Lower leg skin (tissue), 3 donors: ENCODE measurements around the gene PEX10.

Experiments used
- CTCF ChIP-seq, 3 donors: fragments of 450-650 bp; IDR thresholded peaks; one replicate each; pipeline ENCODE4 v1.5.1; 2016; ENCODE audit warnings: antibody characterized with exemption in 3 of 3, mild to moderate bottlenecking in 3 of 3, moderate library complexity in 2 of 3
- POLR2A ChIP-seq, 2 donors: fragments of 450-650 bp; IDR thresholded peaks; one replicate each; pipeline ENCODE4 v1.6.1; 2016 to 2017; ENCODE audit warnings: antibody characterized with exemption in 2 of 2, mild to moderate bottlenecking in 1 of 2, moderate library complexity in 1 of 2

GRCh38 chr1:2375246-2375922 is 37.0 kb downstream of the PEX10 start:
- TF ChIP-seq CTCF (IDR thresholded peaks at IDR 0.05) (no peak), POLR2A (IDR thresholded peaks at IDR 0.05) (no peak)
